Left lung (tissue), 14 donors: ENCODE data around the gene DGKI. TPM values are rescaled to one million over a fixed set of nuclear protein-coding genes. Genes with fewer than 3 reads are reported as not detected.

Source experiments
- ATAC-seq: fragments of 200-7000 bp; cut with Tn5 transposase; one replicate; pipeline ENCODE4 v1.9.1; 2020; ENCODE audit warnings: moderate library complexity
- DNase-seq, 4 donors: peaks; one replicate each; pipeline ENCODE4 v3.0.0-alpha.2; 2013 to 2020
- H3K27ac ChIP-seq, 2 donors: fragments of 200-600 bp; sonication (generic) in 1 of 2; one replicate each; pipeline versions ENCODE4 v1.5.0 to v1.8.0; 2020 to 2021
- H3K27me3 ChIP-seq, 2 donors: fragments of 200-600 bp; sonication (generic) in 1 of 2; one replicate each; pipeline versions ENCODE4 v1.5.0 to v1.8.0; 2020 to 2021
- H3K36me3 ChIP-seq, 2 donors: fragments of 200-600 bp; sonication (generic) in 1 of 2; one replicate each; pipeline versions ENCODE4 v1.5.0 to v1.8.0; 2020 to 2021
- H3K4me1 ChIP-seq, 2 donors: fragments of 200-600 bp; one replicate each; pipeline ENCODE4 v1.8.0; 2021
- H3K4me3 ChIP-seq, 2 donors: fragments of 200-600 bp; sonication (generic) in 1 of 2; one replicate each; pipeline versions ENCODE4 v1.5.0 to v1.8.0; 2020 to 2021; ENCODE audit warnings: mild to moderate bottlenecking in 1 of 2
- H3K9me3 ChIP-seq, 2 donors: fragments of 200-600 bp; sonication (generic) in 1 of 2; one replicate each; pipeline versions ENCODE4 v1.5.0 to v1.8.0; 2020 to 2021
- CTCF ChIP-seq, 2 donors: fragments of 200-600 bp; sonication (generic) in 1 of 2; IDR thresholded peaks; one replicate each; pipeline versions ENCODE4 v1.5.0 to v1.8.0; 2021; ENCODE audit warnings: antibody characterized with exemption in 2 of 2
- intact Hi-C, 2 donors: fragments of 100-400 bp; cut with DNase I; formaldehyde crosslinking; loops; one replicate each; pipeline versions ENCODE4 v1.11.2 to v1.14.2; 2022
- long read RNA-seq, 12 donors: library from polyadenylated mRNA in 2 of 12; unstranded in 2 of 12; transcript quantifications; one replicate each; pipeline ENCODE4 v2.0.0 and lab custom pipeline, GENCODE V29; 2019 to 2026
- polyA plus RNA-seq, 6 donors: library from polyadenylated mRNA; unstranded; fragments of 120-200 nt; gene quantifications; one replicate each; pipeline ENCODE4 v1.2.1, GENCODE V29; 2013; ENCODE audit not compliant: insufficient read length in 6 of 6
- total RNA-seq, 2 donors: library from RNA; stranded (reverse); fragmentation: NEBNext Ultra II Directional; extraction: Animal tissue kit (Norgen Biotek cat#: 25700); gene quantifications; one replicate each; pipeline ENCODE4 v1.2.1, GENCODE V29; 2021
- donor health status: DM: no; HTN: yes; CAD: no.
- donor health status: DM: no; HTN: no; CAD: no.

The DGKI gene
- total RNA-seq = 1 to 10 TPM in 1 of 2 donors, under 1 TPM in 1; 0.68 to 1.4 TPM
- under 1 TPM; 0.34 to 0.54 (median 0.46) TPM for polyA plus RNA-seq
- long read RNA-seq, donor 1 = 0 reads
- long read RNA-seq, donor 2, partial matches to known transcripts = 0 of 5 reads
- long read RNA-seq, donor 2, other reads (novel, unspliced or antisense) = 5 of 5 reads
- long read RNA-seq, donor 3, partial matches to known transcripts = 918 of 918 reads
- long read RNA-seq, donor 3, other reads (novel, unspliced or antisense) = 0 of 918 reads
- long read RNA-seq, donor 4 = 0 reads
- long read RNA-seq, donor 5, partial matches to known transcripts = 0 of 5 reads
- long read RNA-seq, donor 5, other reads (novel, unspliced or antisense) = 5 of 5 reads
- long read RNA-seq, donor 6, partial matches to known transcripts = 1,397 of 1,397 reads
- long read RNA-seq, donor 6, other reads (novel, unspliced or antisense) = 0 of 1,397 reads
- long read RNA-seq, donor 7, partial matches to known transcripts = 742 of 742 reads
- long read RNA-seq, donor 7, other reads (novel, unspliced or antisense) = 0 of 742 reads
- long read RNA-seq, donor 8 = 0 reads
- long read RNA-seq, donor 9 = 0 reads
- long read RNA-seq, donor 10 = 0 reads
- long read RNA-seq, donor 11, partial matches to known transcripts = 5 of 6 reads
- long read RNA-seq, donor 11, other reads (novel, unspliced or antisense) = 0 of 6 reads
- long read RNA-seq, donor 12, partial matches to known transcripts = 891 of 897 reads
- long read RNA-seq, donor 12, other reads (novel, unspliced or antisense) = 6 of 897 reads

DNA sequence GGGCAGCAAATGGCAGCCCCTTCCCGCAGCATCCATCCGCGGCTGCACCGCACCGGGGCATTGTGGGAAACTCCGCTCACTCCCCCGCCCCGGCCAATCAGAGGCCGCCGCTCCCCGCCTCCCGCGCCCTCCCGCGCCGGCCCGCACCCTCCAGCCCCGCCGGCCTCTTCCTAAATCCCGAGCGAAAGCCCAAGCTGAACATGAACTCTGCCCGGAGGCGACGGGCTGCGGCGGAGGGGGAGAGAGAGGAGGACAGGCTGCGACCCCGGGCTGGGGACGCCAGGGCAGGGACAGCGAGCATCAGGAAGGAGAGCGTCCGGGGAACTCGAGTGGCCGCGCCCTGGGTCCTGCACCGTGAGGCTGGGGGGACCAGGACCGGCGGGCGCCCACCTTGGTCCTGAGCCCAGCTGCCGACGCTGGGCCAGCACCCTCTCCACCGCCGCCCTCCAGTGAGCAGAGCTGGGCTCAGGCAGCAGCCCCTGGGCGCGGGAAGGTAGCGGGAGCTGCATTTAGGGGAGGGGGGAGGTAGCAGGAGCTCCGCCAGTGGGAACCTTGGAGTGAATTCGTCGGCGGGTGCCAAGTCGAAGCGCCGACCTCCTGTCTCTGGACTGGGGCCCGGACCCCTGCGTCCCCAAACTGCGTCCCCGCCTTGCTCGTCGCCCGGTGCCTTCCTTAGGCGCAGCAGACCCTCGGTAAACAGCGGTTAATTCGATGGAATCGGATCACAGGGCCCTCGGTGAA is at the start of gene DGKI:
Gene DGKI (minus strand): TSS at position 148 of the 741 bp plus-strand sequence.
- DNase-seq (peak in 2 of 4 donors; percentile 15 to 76), ATAC-seq (peak; percentile 27)
- H3K27me3 ChIP-seq = peaks cover 20 to 64% of the 10 kb centered on the region in 2 donors

DNA sequence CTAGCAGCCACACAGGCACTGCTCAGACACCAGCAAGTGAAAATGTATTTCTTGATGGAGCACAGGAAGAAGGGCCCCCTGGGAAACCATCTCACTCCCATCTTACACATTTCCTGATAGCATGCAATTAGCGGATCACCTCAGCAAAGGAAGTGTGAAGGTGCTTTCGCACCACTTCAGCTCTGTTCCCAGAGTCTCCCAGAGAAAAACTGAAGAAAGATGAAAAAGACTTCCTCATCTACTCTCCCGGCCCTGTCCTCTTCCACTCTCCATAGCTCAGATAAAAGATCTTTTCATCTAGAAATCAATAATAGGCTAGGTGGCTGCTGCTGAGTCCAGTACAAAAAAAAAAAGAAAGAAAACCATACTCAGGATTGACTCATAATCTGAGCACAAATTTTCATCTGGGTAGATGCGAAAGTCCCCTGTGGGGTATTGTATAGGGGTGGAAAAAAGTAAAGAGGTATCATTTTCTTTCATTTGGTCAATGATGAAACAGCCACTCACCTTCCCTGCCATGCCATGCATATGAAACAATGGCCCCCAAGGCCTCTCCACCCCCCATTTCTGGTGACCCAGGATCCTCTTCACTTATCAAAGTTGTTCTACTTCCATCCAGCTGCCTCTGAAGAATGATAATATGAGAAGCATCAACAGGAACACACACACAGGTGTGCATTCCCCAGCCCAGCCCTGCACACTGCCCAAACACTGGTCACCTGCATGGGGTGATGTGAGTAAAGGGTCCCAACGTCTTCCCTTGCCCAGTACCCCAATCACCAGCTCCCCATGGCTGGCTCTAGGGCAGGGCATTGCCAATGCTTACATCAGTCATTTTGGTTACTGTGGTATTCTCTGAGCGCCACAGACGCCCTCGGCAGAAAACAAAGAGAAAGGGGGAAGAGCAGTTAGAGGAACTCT is 48.8 kb upstream of the DGKI start:
- Histone ChIP-seq H3K36me3 (peaks cover 0 to 69% of the 10 kb centered on the region in 2 donors), H3K4me1 (peaks cover 0 to 14% of the 10 kb centered on the region in 2 donors)

More for the DNA sequence above, at the start of gene DGKI:
- Histone ChIP-seq H3K4me1 (peaks cover 0 to 8% of the 10 kb centered on the region in 2 donors), H3K4me3 (peak within 1 kb of the TSS in 1 of 2 donors; percentile 15), H3K36me3 (no peaks in the 10 kb centered on the region), H3K9me3 (no peaks in the 10 kb centered on the region), H3K27ac (no peak within 1 kb of the TSS)
- intact Hi-C loops = no loop called here
- no peak for TF ChIP-seq CTCF (IDR thresholded peaks at IDR 0.05)

DNA sequence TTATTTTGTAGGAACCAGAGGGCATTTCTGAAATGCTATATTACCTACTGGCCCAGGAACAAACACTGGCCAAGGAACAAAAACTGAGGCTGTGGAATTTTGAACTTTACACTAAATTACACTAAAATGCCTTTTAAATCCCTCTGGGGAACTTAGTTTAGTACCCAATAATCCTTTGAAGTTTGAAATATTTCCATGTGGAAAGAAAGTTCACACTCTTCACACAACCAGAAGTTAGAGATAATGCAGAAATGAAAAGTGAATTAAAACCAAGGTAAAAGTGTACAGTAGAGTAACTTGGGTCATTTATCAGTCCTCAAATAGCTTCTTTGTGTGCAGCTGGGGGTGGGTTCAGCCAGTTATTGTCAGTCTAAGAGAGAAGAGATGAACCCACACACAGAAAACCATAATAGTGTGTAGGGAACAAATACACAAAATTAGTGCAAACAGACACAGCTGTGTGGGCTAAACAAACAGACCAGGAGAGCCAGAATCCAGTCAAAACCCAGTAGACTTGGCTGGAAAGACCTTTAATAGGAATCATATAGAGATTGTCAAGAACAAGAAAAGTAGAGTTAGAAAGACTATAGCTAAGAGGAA is 46.5 kb upstream of the DGKI start:
- intact Hi-C loops = no loop called here
- TF ChIP-seq CTCF (IDR thresholded peaks at IDR 0.05) = no peak
- DNase-seq = no peak

More for the DNA sequence above, 48.8 kb upstream of the DGKI start:
- DNase-seq (no peak), ATAC-seq (no peak)
- intact Hi-C loops = loop anchor here in 1 of 2 donors (5.0 kb wide), 1 partner anchor 238 kb away; no protein-coding TSS in a partner anchor
- H3K4me3 ChIP-seq = no peak overlapping the region
- H3K27me3 ChIP-seq = no peaks in the 10 kb centered on the region
- no peaks in the 10 kb centered on the region for H3K9me3 ChIP-seq
- TF ChIP-seq CTCF (IDR thresholded peaks at IDR 0.05) = no peak
- no peak overlapping the region for H3K27ac ChIP-seq

GRCh38 chr7:137891016-137891655 is 44.4 kb upstream of the DGKI start:
- Histone ChIP-seq H3K4me1 (peaks cover 0 to 7% of the 10 kb centered on the region in 2 donors), H3K27ac (no peak overlapping the region), H3K36me3 (peaks cover 0 to 57% of the 10 kb centered on the region in 2 donors), H3K9me3 (no peaks in the 10 kb centered on the region), H3K4me3 (no peak overlapping the region), H3K27me3 (no peaks in the 10 kb centered on the region)
- DNase-seq = no peak
- TF ChIP-seq CTCF (IDR thresholded peaks at IDR 0.05) = no peak
- no peak for ATAC-seq
- intact Hi-C loops = no loop called here

More for the DNA sequence above, 46.5 kb upstream of the DGKI start:
- peaks cover 0 to 60% of the 10 kb centered on the region in 2 donors for H3K36me3 ChIP-seq
- peaks cover 0 to 5% of the 10 kb centered on the region in 2 donors for H3K4me1 ChIP-seq
- no peak overlapping the region for H3K27ac ChIP-seq
- H3K27me3 ChIP-seq = no peaks in the 10 kb centered on the region
- H3K9me3 ChIP-seq = no peaks in the 10 kb centered on the region
- no peak for ATAC-seq
- H3K4me3 ChIP-seq = no peak overlapping the region
